Pancreas (tissue), 10 donors: Measurements from ENCODE around the gene ZBTB16. TPM values are rescaled to one million over a fixed set of nuclear protein-coding genes. Genes with fewer than 3 reads are reported as not detected.

Source experiments
- ATAC-seq, 4 donors: fragments of 200-7000 bp; cut with Tn5 transposase; one replicate each; pipeline versions ENCODE4 v1.8.0 to v1.9.1; 2020; ENCODE audit warnings: mild to moderate bottlenecking in 4 of 4, moderate library complexity in 4 of 4
- DNase-seq, 6 donors: peaks; one replicate each; pipeline ENCODE4 v3.0.0-alpha.2; 2020
- FAIRE-seq: peaks from 2 replicates; lab custom pipeline; 2012; peaks lifted over from hg19 to GRCh38; lab: Jason Lieb, UNC
- H3K27ac ChIP-seq, 4 donors: fragments of 200-600 bp; sonication (generic); 1 replicate in 3 of 4; 2 replicates in 1 of 4; pipeline versions ENCODE4 v1.5.0 to v1.8.0; 2020
- H3K27me3 ChIP-seq, 4 donors: fragments of 200-600 bp; one replicate each; pipeline ENCODE4 v1.8.0; 2021
- H3K36me3 ChIP-seq, 3 donors: fragments of 200-600 bp; sonication (generic) in 1 of 3; one replicate each; pipeline versions ENCODE4 v1.5.0 to v1.8.0; 2020 to 2021
- H3K4me1 ChIP-seq, 3 donors: fragments of 200-600 bp; one replicate each; pipeline ENCODE4 v1.8.0; 2021
- H3K4me3 ChIP-seq, 4 donors: fragments of 200-600 bp; sonication (generic) in 2 of 4; one replicate each; pipeline versions ENCODE4 v1.5.0 to v1.8.0; 2020 to 2021
- H3K9me3 ChIP-seq, 4 donors: fragments of 200-600 bp; one replicate each; pipeline ENCODE4 v1.8.0; 2021
- CTCF ChIP-seq, 4 donors: fragments of 200-600 bp; sonication (generic) in 3 of 4; IDR thresholded peaks; one replicate each; pipeline versions ENCODE4 v1.5.0 to v1.8.0; 2021; ENCODE audit warnings: antibody characterized with exemption in 4 of 4
- WGBS, 2 donors: extraction: QIAGEN DNeasy Blood & Tissue Kit; methylation state at CpG; one replicate each; pipeline ENCODE4 v1.1.7; 2013; 5-methylcytosine and 5-hydroxymethylcytosine counted together
- intact Hi-C, 3 donors: fragments of 100-400 bp; cut with DNase I; formaldehyde crosslinking; loops; one replicate each; pipeline versions ENCODE4 v1.11.1 to v1.14.2; 2022
- polyA plus RNA-seq, 2 donors: library from polyadenylated mRNA; stranded (reverse); fragments of 200-250 nt; gene quantifications; one replicate each; pipeline ENCODE4 v1.2.3, GENCODE V29; 2013
- total RNA-seq, 6 donors: library from RNA; stranded (reverse); fragmentation: NEBNext Ultra II Directional in 4 of 6; extraction: Animal tissue kit (Norgen Biotek cat#: 25700) in 4 of 6; gene quantifications; one replicate each; pipeline versions ENCODE4 v1.2.1 to v1.2.4, GENCODE V29; 2021 to 2023
- donor health status: healthy with polysubstance abuse.
- donor health status: DM: no; HTN: no; CAD: no; lungs with moderate emphysema.
- donor health status: DM: no; HTN: no; CAD: no.
- donor health status: control.
- donor health status: control.
- donor health status: Bipolar disorder and iron deficiency.
- donor health status: DM: yes; HTN: yes; CAD: no.
- donor health status: DM: no; HTN: no; CAD: no.
- donor health status: DM: no; HTN: no; CAD: no.
- donor health status: DM: yes; HTN: yes; CAD: no.

The ZBTB16 gene
- total and polyA plus RNA-seq, 8 donors, result 8.1 to 76.4 (median 42.3) TPM

DNA sequence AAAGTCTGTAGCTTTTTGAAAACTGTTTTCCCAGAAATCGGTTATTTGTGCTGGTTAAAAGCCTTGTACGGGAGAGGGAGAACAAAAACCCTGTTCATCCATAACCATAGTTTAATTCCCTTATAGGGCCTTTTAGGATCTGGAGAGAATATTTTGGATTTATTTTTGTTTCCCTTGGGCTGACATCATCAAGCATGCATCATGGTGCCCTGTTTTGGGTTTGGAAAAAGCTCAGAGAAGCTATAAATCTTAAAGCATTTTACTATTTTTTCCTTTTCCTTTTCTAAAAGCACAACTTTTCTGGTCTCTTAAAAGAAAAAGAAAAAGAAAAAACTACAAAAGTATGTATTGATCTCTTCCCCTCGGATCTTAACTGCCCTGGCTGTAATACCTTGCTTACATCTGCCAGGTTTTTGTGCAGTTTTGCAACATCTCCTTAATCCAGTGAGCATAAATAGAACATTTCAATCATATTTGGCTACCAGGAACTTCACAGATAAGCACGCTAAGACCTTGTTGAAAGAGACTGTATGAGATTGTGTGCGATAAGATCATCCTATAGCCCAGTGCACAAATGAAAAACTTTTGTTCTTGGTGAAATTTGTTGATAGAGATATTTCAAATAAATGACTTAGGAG, 88.0 kb downstream of the ZBTB16 start:
- intact Hi-C loops, result no loop called here
- no peaks in the 10 kb centered on the region for H3K36me3 ChIP-seq
- FAIRE-seq (peak; percentile 39), DNase-seq (no peak), ATAC-seq (no peak)
- no peaks in the 10 kb centered on the region for H3K9me3 ChIP-seq
- H3K27ac ChIP-seq, result peak overlapping the region in 2 of 4 donors; percentile 18 to 52
- H3K4me1 ChIP-seq, result peaks cover 29 to 52% (median 35%) of the 10 kb centered on the region in 3 donors
- H3K27me3 ChIP-seq, result no peaks in the 10 kb centered on the region
- no peak for TF ChIP-seq CTCF (IDR thresholded peaks at IDR 0.05)
- 49 to 52% methylated on average over 5 of the region's 5 CpGs for WGBS, 2 donors
- H3K4me3 ChIP-seq, result no peak overlapping the region

DNA sequence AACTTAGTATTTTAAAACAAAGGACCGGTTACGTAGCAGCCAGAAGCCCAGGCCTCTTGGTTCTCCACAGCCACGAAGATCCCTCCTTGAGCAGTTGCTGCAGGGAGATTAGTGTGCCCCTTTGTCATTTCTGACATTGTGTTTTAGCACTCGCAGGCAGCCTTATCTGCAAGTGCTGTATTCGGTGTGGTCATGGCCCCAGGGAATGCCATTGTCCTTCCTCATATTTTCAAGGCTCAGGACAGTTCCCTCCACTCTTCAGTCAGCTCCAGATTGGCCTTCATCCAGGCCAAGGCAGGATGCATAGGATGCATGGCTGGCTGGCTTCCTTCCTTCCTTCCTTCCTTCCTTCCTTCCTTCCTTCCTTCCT, 88.5 kb downstream of the ZBTB16 start:
- H3K27me3 ChIP-seq, result no peaks in the 10 kb centered on the region
- no peak for TF ChIP-seq CTCF (IDR thresholded peaks at IDR 0.05)
- ATAC-seq, result peak in 3 of 4 donors; percentile 9 to 43 (median 24)
- 45 to 48% methylated on average over 5 of the region's 5 CpGs for WGBS, 2 donors
- no peak for DNase-seq
- H3K27ac ChIP-seq, result peak overlapping the region in 2 of 4 donors; percentile 18 to 52
- H3K4me3 ChIP-seq, result no peak overlapping the region
- H3K9me3 ChIP-seq, result no peaks in the 10 kb centered on the region
- FAIRE-seq, result no peak
- peaks cover 27 to 54% (median 35%) of the 10 kb centered on the region in 3 donors for H3K4me1 ChIP-seq
- intact Hi-C loops, result no loop called here
- H3K36me3 ChIP-seq, result no peaks in the 10 kb centered on the region

GRCh38 chr11:114149689-114150407, 90.3 kb downstream of the ZBTB16 start:
- Histone ChIP-seq H3K9me3 (no peaks in the 10 kb centered on the region), H3K27me3 (no peaks in the 10 kb centered on the region), H3K36me3 (no peaks in the 10 kb centered on the region), H3K4me1 (peaks cover 28 to 56% (median 39%) of the 10 kb centered on the region in 3 donors), H3K27ac (no peak overlapping the region), H3K4me3 (no peak overlapping the region)
- no peak for ATAC-seq
- TF ChIP-seq CTCF (IDR thresholded peaks at IDR 0.05), result no peak
- WGBS, 2 donors, result 89 to 90% methylated on average over 3 of the region's 3 CpGs
- FAIRE-seq, result no peak
- intact Hi-C loops, result loop anchor here in 1 of 3 donors (10.0 kb wide), 1 partner anchor 45 kb away; no protein-coding TSS in a partner anchor
- DNase-seq, result no peak

DNA sequence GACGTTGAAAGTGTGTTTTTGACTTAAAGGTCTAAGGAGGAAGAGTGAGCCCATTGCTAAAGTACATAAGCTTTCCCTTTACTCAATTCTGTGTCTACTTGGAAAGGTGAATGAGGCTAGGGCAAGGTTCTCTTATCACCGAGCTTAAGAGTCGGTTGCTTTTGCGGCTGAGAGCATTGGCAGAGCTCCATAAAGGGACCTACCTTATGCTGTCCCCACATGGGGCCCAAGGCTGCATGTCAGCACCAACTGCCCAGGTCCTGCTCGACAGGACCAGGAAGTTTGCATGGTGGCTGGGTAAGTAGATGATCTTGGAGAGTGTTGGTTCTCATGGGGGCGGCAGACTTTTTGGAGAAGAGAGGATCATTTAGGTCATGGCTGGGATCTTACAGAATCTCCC, 91.2 kb downstream of the ZBTB16 start:
- no peak for FAIRE-seq
- peak in 2 of 4 donors; percentile 30 to 46 for ATAC-seq
- intact Hi-C loops, result loop anchor here in 1 of 3 donors (10.0 kb wide), 1 partner anchor 46 kb away; no protein-coding TSS in a partner anchor
- Histone ChIP-seq H3K27me3 (no peaks in the 10 kb centered on the region), H3K4me3 (no peak overlapping the region), H3K27ac (no peak overlapping the region), H3K9me3 (no peaks in the 10 kb centered on the region), H3K36me3 (no peaks in the 10 kb centered on the region), H3K4me1 (peaks cover 35 to 58% (median 45%) of the 10 kb centered on the region in 3 donors)
- WGBS, 2 donors, result 43 to 50% methylated on average over 6 of the region's 6 CpGs
- TF ChIP-seq CTCF (IDR thresholded peaks at IDR 0.05), result no peak
- no peak for DNase-seq
